T follicular helper cell (primary cell): Measurements from ENCODE around the gene MGRN1.
A peak's percentile ranks its signal among the peaks of the same experiment; 100 is the strongest.

Experiments used
- DNase-seq: peaks from one replicate; pipeline ENCODE4 v3.0.0-alpha.2; 2020; ENCODE audit warnings: low read depth

Gene MGRN1

GRCh38 chr16:4687946-4688673 is 63.5 kb downstream of the MGRN1 start:
- DNase-seq = no peak

DNA sequence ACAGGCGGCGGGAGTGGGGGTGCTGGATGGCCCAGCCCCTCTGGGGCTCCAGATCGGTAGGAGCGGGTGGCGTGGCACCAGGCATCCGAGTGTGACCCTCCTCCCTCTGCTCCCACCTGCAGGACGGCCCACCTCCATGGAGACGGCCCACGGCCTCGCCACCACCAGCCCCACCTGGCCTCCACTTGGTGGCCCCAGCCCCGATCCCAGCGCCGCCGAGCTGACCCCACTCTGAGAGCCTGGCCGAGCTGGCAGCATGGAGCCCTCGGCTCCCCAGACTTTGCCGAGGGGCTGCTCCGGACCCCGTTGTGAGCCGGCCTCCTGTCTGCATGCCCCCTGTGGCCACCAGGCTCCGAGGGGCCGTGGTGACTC is 64.0 kb downstream of the MGRN1 start:
- no peak for DNase-seq

DNA sequence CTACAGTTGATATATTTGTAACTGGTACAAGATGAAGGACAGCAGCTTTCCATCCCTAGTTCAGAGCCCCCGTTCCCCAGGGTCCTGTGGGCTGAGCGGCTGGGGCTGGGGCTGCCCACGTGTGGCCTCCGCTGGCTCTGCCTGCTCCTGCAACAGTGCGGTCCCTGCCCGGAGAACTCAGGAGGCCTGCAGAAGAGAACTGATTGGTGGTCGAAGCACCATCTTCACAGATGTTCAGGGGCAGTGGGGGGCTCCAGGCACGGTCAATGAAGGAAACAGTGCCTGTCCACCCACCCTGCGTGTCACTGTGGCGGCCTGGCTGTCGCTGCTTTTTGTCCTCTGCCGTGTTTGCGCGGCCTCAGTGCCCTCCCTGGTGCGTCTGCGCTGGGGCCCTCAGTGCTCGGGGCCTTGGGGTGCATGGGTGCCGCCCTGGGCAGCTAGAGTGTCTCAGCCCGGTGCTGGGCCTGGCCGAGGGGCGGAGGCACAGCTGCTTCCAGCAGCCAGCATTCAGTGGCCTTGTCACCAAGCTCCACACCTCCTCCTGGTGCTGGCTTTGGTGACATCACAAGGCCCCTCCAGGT is 64.6 kb downstream of the MGRN1 start:
- no peak for DNase-seq

- DNase-seq = no peak
Measured at GRCh38 chr16:4689864-4690704, 65.5 kb downstream of the MGRN1 start.

DNA sequence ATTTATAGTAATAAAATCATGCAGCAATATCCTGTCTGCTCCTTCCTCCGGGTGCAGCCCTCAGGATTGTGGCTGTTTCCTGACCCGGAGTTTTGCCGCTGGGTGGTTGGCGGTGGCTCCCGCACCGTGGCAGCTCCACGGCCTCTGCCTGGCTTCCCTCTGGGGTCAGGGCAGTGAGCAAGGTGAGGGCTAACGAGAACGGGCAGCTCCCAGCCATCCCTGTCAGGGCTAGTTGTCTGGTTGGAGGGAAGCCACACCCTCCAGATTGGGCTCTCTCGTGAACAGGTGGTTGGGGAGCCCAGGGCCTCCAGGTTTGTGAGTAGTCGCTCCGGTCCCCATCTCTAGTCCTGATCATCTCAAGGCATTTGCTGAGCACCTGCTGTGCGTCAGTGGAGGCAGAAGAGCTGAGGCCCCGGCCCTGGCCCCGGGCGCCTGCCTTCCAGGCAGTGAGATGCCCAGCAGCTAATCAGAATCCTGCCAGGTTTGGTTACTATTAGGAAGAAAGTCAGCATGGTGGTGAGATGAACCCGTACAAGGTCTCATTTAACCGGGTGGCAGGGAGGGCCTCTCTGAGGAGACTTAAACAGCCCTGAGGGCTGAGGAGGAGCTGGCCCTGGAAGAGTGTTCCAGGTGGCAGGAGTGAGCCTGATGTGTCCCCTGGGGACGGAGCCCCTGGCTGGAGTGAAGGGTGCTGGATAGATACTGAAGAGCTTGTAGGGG is 66.5 kb downstream of the MGRN1 start:
- no peak for DNase-seq

DNA sequence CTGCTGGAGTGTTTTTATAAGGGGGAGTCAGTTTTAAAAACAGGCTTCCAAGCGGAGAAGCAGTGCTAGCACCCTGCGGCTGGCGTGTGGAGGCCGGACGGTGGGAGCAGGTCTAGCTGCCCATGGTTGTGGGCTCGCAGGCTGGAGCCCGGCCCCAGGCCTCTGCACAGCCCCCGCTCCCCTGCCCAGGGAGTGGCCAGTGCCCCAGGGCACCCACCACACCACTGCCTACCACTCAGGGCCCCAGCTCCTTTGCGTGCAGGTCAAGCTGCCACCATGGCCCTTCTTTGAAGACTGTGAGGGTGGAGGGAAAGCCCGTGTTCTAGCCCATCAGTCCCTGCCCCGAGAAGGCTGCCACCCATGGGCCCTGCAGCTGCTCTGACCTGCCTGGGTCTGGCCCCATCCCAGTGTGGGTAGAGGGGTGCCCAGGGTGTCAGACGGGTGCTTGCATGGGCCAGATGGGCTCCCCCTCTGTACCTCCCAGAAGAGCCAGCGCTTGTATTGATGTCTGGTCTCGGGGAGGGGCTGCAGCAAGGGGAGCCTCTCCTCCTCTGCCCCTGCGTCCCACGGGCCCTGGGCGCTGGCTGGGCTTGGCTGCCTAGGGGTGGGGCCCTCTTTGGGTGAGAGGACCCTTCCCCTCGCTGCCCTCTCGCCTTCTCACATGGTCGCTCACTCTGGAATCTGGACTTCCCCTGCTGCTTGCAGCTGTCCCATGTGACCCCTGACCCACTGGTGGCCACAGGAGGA is 67.2 kb downstream of the MGRN1 start:
- DNase-seq = no peak

- DNase-seq = no peak
Measured at GRCh38 chr16:4692460-4693295, 68.1 kb downstream of the MGRN1 start.

DNA sequence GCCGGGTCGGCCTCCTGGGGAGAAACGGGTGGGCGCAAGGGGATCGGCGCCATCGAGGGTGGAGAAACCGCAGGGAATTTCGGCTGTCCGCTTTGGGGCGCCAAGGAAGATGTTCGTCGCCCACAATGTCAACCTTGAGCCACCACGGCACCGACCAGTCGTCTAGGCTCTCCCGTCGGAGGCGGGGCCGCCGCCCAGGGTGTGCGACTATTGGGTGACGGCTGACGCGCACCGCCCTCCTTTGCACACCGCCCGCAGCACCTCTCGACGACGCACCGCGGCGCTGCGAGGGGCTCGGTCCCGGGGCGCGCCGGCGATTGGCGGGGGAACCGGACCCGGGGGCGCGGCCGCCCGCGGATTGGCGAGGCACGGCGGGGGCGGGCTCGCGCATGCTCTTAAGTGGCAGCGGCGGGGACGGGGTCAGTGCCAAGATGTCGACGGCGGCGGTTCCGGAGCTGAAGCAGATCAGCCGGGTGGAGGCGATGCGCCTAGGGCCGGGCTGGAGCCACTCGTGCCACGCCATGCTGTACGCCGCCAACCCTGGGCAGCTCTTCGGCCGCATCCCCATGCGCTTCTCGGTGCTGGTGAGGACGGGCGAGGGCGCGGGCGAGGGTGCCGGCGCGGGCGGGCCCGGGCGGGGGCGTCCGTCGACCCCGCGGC is 68.8 kb downstream of the MGRN1 start, which contains the start of gene NUDT16L1:
Gene NUDT16L1, plus strand, starts transcription at position 267 of the 660 bp plus-strand sequence. Its CDS starts 165 bp downstream, at position 432.
- DNase-seq = peak; percentile 95

DNA sequence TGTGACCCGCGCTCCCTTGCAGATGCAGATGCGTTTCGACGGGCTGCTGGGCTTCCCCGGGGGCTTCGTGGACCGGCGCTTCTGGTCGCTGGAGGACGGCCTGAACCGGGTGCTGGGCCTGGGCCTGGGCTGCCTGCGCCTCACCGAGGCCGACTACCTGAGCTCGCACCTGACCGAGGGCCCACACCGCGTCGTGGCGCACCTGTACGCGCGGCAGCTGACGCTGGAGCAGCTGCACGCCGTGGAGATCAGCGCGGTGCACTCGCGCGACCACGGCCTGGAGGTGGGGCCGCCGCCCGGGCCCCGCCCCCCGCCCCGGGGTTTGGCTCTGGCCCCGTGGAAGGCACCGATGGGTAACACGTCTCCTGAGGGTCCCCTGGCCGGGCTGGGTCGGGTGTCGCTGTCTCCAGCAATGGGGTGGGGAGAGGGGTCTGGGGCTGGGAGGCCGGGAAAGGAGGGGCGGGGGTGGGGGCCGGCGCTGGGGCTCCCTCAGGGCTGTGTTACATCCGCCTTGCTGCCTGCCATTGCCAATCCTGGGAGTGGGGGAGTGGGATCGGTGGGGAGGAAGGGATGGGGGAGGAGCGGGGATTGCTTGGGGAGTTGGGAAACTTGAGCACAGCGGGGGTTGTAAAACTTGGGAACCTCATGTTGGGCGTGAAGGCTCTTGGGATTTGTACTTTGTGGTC is 69.5 kb downstream of the MGRN1 start:
- peak; percentile 29 for DNase-seq

- DNase-seq = no peak
Measured at GRCh38 chr16:4694642-4695451, 70.2 kb downstream of the MGRN1 start.

DNA sequence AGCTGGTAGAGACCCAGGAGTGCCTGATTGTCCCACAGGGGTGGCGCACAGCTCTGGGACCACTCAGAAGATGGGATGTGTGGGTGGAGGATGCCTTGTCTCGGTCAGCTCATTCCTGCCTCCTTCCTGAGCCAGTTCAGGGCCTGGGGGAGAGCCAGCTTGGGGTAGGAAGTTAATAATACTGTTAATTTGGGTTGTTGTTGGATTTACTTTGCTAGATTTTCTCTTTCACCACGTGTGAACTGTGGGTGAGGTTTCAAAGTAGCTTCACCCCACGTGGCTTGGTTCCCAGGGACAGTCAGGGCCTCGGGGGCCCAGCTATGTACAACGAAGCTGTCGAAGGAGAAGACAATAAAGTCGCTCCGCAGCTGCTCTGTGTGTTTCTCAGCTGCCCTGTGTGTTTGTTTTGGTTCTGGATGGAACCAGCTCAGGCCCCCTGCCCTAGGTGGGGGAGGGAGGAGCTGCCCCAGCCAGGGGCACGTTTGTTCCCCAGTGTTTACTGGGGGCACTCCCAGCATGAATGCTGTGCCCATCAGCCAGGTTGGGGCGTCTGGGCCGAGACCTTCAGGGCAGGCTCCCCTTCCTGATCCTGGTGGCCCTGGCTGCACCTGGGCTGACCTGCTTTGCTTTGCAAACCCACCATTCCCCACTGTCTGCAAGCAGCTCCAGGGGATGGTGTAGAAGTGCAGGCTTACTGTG is 71.0 kb downstream of the MGRN1 start:
- no peak for DNase-seq

DNA sequence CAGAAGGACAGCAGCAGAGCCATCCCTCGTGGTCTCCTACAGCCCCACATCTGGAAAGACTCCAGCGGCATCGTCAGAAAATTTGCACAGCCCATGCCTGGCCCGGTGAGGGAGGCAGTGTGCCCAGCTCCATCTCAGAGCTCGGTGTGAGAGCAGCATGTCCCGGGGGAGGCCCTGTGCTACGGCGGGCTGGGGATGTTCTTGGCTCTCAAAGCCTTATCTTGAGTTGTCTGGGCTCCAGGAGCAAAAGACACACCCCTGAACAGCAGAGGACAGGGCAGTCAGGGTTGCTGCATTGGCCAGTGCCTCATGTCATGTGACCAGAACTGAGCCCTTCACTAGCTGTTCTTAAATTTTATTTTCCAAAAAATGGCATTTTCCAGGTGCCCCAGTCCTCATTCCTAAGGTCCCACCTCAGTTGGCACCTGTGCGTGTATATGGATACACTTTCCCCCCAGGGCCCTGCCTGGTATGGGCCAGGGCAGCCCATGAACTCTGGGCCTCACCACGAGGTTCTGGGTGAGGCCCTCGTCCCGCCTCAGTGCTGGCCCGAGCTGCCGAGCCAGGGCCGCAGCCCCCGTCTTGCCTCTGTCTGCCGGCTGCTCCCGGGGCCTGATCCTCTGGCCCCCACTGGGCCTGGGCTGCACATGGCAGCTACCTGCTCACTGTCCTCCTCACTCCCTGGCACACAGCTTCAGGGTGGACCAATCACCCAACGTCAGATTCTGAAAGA is 71.7 kb downstream of the MGRN1 start:
- DNase-seq = no peak

DNA sequence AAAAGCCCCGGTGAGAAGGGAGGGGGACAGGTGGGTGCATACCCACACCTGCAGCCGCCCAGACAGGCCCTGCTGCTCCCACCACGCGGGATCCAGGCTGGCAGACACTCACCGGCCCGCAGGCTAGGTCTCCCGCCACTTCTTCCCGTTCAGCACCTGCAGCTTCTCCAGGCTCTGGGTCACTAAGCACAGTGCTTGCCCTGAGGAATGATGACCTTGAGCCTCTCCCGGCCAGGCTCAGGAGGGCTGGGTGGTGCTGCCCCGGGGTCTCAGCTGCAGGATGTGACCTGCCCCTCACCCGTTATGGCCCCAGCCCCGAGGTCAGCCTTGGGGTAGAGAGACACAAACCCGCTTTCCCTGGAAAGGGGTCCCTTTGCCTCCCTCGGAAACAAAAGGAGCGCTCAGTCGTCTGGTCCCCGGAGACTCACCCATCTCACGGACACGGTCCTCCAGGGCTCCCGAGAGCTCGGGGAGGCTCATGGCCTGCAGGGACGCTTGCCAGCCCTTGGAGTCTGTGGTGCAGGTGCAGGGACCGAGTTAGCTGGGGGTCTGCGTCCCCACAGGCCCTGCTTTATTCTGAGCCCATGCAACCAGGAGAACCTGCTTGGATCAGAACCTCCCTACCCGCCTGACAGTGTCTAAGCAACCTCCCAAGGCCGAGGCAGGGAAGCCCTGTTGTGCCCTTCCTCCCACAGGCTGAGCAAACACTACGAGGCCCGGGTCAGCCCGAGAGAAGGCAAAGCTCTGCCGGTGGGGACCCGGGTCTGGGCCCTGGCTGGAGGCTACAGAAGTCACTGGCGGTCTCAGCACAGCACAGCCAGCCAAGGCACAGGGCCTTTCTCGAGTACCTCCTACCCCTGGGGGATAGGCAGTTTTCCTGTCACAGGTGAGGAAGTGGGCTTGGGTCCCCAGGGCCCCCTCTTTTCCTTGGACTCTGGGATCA is 72.5 kb downstream of the MGRN1 start:
- DNase-seq = no peak

DNA sequence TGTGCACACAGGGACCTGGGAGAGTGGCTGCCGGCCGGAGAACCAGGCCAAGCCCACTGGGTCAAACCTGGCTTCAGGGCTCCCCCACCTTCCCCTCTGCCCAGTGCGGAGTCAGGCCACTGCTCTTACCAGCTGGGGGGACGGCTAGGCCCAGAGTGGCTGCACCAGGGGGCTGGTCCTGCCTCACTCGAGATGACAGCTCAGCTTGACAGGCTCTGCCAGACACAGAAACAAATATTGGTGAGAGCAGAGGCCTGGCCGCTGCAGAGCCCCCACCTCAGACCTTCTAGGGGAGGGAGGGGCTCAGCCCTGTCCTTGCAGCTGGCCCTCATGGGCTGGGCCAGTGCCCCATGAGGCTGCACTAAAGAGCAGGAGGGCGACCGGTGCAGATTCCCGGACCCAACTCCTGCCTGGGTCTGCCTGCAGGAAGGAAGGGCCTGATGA is 73.2 kb downstream of the MGRN1 start:
- no peak for DNase-seq

GRCh38 chr16:4698321-4699045 is 73.9 kb downstream of the MGRN1 start:
- DNase-seq = no peak
